ENCODE data around the gene CTSL. TPM values are rescaled to one million over a fixed set of nuclear protein-coding genes. Genes with fewer than 3 reads are reported as not detected.

The CTSL gene
- total RNA-seq, 1 experiment from 2014 or later: 39.7 TPM

- TF ChIP-seq ZNF281 (CRISPR knock-in tag; IDR thresholded peaks at IDR 0.05) (no peak), ZNF232 (CRISPR knock-in tag; IDR thresholded peaks at IDR 0.05) (no peak), NR2C2 (CRISPR knock-in tag; IDR thresholded peaks at IDR 0.05) (no peak), NFYB (CRISPR knock-in tag; conservative IDR thresholded peaks at IDR 0.05; ENCODE audit: low read depth) (no peak)
Measured at GRCh38 chr9:87718231-87718630, 7.7 kb upstream of the CTSL start (continued).

GRCh38 chr9:87718852-87719612, 6.9 kb upstream of the CTSL start:
- H3K9me3 Mint-ChIP-seq: no peaks in the 10 kb centered on the region
- DNase-seq (ENCODE audit: low spot score) (no peak), ATAC-seq (no peak)
- H3K27me3 Mint-ChIP-seq (ENCODE audit: low read depth): peaks cover 12% of the 10 kb centered on the region
- H3K27ac Mint-ChIP-seq: no peak overlapping the region
- ChIA-PET POLR2A (no interaction called here), CTCF (no interaction called here)
- no peaks in the 10 kb centered on the region for H3K4me1 Mint-ChIP-seq
- no peaks in the 10 kb centered on the region for H3K36me3 Mint-ChIP-seq
- H3K4me3 Mint-ChIP-seq: no peak overlapping the region
- TF ChIP-seq ZNF232 (CRISPR knock-in tag; IDR thresholded peaks at IDR 0.05) (no peak), FOXP1 (CRISPR knock-in tag; IDR thresholded peaks at IDR 0.05; ENCODE audit: borderline replicate concordance) (no peak), ATF6 (CRISPR knock-in tag; IDR thresholded peaks at IDR 0.05) (no peak), CTCF (IDR thresholded peaks at IDR 0.05) (no peak), ZNF532 (CRISPR knock-in tag; IDR thresholded peaks at IDR 0.05; ENCODE audit: borderline replicate concordance) (no peak), JUN (CRISPR knock-in tag; IDR thresholded peaks at IDR 0.05) (no peak), ZNF512 (CRISPR knock-in tag; IDR thresholded peaks at IDR 0.05; ENCODE audit: borderline replicate concordance) (no peak), PRDM15 (CRISPR knock-in tag; IDR thresholded peaks at IDR 0.05) (no peak), NR1H2 (CRISPR knock-in tag; IDR thresholded peaks at IDR 0.05) (no peak), E2F4 (CRISPR knock-in tag; IDR thresholded peaks at IDR 0.05; ENCODE audit: borderline replicate concordance, low read depth) (no peak), GABPB1 (CRISPR knock-in tag; IDR thresholded peaks at IDR 0.05) (no peak), NR3C1 (CRISPR knock-in tag; conservative IDR thresholded peaks at IDR 0.05; ENCODE audit: low read depth) (no peak)

All from WTC11 (cell line).